ENCODE measurements around the gene SLC12A2.

Gene SLC12A2

DNA sequence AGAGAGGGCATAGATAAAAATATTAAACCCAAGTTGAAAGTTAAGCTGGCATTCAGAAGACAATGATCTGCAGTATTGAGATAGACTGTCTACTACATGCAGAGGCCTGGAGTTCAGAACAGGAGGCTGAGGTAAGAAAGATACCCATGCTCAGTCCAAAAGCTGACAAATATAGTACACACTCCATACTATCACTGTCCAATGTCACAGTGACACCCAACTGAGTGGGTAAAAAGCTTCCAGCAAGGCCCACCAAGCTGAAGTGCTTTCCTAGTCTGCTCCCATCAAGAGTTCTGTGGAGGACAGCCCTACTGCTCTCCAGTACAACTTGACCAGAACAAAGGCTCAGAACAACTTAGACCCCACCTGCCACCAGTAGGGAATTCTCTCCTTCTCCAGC is 124.9 kb downstream of the SLC12A2 start:
- peaks cover 4% of the 10 kb centered on the region for H3K27me3 Mint-ChIP-seq
- H3K4me3 Mint-ChIP-seq: no peak overlapping the region
- CTCF ChIA-PET: interaction anchor here (0.8 kb wide), 1 partner anchor 8 kb away, joined by 3 read pairs; no protein-coding TSS in a partner anchor

DNA sequence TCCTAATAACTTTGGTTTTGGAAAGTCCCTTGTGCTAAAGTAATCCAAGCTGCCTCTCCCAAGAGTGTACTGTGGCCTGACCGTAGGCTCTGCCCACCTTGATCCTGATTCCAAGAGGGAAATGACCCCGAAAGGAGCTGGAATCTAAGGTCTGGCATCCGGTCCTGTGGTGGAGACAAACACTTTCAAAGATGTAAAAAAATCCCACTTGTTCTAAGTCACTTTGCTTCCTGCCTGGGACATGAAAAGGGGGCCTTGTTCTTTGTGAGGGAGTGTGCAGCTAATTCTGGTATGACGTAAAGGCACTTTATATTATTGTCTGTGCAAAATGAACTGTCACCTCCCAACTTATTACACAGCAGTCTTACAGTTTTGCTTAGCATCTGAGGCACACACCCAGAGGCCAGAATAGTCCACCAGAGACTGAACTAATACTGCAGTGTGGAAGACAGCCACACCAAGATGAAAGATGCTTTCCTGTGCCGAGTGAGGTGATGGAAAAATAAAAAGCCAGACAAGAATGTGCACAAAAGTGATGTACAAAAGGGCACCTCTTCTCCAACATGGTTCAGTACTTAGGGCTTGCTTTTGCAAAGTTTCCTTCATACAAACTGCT is 128.7 kb downstream of the SLC12A2 start:
- no peak overlapping the region for H3K27ac Mint-ChIP-seq
- no peak overlapping the region for H3K4me3 Mint-ChIP-seq
- no peaks in the 10 kb centered on the region for H3K4me1 Mint-ChIP-seq
- no peaks in the 10 kb centered on the region for H3K9me3 Mint-ChIP-seq
- no peak for DNase-seq
- CTCF ChIA-PET: interaction anchor here (1.0 kb wide), 1 partner anchor 460 kb away, joined by 3 read pairs; no protein-coding TSS in a partner anchor
- H3K36me3 Mint-ChIP-seq: no peaks in the 10 kb centered on the region
- H3K27me3 Mint-ChIP-seq: peaks cover 4% of the 10 kb centered on the region

More for the DNA sequence above, 124.9 kb downstream of the SLC12A2 start:
- no peak for DNase-seq
- Mint-ChIP-seq H3K4me1 (no peaks in the 10 kb centered on the region), H3K36me3 (no peaks in the 10 kb centered on the region), H3K9me3 (no peaks in the 10 kb centered on the region), H3K27ac (no peak overlapping the region)

DNA sequence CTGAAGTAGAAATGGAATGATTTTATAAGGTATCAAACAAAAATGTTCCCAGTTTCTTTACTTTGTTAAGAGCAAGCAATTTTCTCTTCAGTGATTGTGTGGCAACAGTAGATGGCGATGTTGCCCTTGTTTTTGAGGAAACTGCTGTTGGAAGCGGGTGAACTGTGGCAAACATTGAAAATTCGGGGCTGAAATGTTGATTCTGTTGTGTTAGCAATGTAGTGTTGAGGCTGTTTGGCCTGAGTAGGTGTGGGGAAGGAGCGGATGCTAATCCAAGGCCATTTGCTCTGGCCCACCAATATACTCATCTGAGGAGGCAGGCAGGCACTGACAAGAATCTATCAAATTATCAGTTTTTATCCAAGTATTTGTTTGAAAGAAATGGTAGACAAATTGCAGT is 129.8 kb downstream of the SLC12A2 start:
- peak; percentile 60 for DNase-seq
- H3K4me1 Mint-ChIP-seq: no peaks in the 10 kb centered on the region
- peaks cover 8% of the 10 kb centered on the region for H3K27me3 Mint-ChIP-seq
- no peaks in the 10 kb centered on the region for H3K36me3 Mint-ChIP-seq
- no peak overlapping the region for H3K27ac Mint-ChIP-seq
- no peak overlapping the region for H3K4me3 Mint-ChIP-seq
- CTCF ChIA-PET: no interaction called here
- H3K9me3 Mint-ChIP-seq: no peaks in the 10 kb centered on the region

DNA sequence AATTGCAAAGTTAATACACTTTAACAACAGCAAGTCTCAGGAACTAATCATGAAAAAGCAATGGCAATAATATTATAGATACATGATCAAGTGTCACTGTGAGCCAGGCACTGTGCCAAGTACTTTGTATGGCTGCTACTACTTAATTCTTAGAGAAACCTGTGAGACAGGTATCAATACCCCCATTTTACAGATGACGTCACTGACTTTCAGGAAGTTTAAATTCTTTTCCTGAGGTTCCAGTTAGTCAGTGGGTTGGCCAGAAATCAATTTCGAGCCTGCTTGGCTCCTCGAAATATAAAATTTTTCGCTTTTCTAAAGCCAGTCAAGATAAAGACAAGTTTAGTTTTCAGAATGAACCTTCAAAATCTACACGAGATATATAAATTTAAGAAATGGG is 130.3 kb downstream of the SLC12A2 start:
- H3K4me3 Mint-ChIP-seq: no peak overlapping the region
- H3K36me3 Mint-ChIP-seq: no peaks in the 10 kb centered on the region
- no peak overlapping the region for H3K27ac Mint-ChIP-seq
- peaks cover 8% of the 10 kb centered on the region for H3K27me3 Mint-ChIP-seq
- CTCF ChIA-PET: interaction anchor here (0.9 kb wide), 1 partner anchor 285 kb away, joined by 4 read pairs; no protein-coding TSS in a partner anchor
- H3K9me3 Mint-ChIP-seq: no peaks in the 10 kb centered on the region
- H3K4me1 Mint-ChIP-seq: no peaks in the 10 kb centered on the region
- no peak for DNase-seq

DNA sequence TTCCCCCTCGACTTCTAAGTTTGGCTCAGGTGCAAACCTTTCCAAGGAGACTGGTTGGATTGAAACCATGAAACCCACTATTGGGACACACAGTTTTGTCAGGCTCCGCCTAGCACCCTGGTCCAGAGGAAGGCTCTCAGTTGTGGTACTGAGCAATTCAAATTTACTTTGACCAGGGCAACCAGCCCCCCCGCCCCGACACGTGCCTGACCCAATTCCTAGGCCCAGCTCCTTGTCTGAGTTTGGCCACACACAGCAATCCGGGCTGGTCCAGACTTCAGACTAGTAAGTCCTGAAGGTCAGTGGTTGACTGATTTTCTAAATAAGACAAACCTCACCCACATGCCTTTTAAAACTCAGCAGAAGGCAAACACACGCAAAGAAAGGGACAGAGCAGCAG is 132.7 kb downstream of the SLC12A2 start:
- Mint-ChIP-seq H3K9me3 (no peaks in the 10 kb centered on the region), H3K4me1 (no peaks in the 10 kb centered on the region), H3K36me3 (no peaks in the 10 kb centered on the region), H3K27ac (no peak overlapping the region), H3K4me3 (no peak overlapping the region), H3K27me3 (peaks cover 8% of the 10 kb centered on the region)
- CTCF ChIA-PET: interaction anchor here (0.7 kb wide), 1 partner anchor 257 kb away, joined by 3 read pairs; no protein-coding TSS in a partner anchor
- DNase-seq: no peak

DNA sequence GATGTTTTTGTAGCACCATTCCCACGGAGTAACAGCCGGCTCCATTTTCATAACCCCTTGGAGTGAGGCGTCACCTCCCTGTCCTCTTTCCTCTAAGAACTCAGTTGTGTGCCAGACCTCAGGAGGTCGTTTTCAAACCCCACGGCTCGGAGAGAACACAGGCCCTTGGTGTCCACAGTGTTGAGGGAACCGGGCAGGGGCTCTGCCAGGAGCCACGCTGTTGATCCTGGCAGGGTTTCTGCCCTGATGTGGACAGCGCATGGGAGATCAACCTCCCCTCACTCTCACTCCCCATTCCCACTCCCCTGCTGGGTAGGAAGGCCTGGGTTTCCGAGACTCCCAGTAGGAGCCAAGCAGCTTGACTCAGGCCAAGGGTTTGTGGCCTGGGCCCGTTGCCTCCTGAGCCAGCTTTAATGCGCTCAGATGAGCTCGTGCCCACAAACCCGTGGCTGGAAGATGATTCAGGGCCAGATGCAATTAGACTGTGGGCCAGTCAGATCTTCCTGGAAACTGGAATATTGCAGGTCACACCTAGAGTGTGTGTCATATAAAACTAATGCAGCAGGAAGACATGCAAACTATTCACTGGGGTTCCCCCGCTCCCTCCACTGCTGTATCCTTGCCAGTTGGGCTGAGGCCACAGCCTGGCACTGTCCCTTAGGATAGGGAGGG is 133.4 kb downstream of the SLC12A2 start:
- Mint-ChIP-seq H3K4me3 (no peak overlapping the region), H3K27ac (no peak overlapping the region), H3K9me3 (no peaks in the 10 kb centered on the region), H3K36me3 (no peaks in the 10 kb centered on the region), H3K4me1 (no peaks in the 10 kb centered on the region), H3K27me3 (peaks cover 8% of the 10 kb centered on the region)
- CTCF ChIA-PET: no interaction called here
- DNase-seq: no peak

DNA sequence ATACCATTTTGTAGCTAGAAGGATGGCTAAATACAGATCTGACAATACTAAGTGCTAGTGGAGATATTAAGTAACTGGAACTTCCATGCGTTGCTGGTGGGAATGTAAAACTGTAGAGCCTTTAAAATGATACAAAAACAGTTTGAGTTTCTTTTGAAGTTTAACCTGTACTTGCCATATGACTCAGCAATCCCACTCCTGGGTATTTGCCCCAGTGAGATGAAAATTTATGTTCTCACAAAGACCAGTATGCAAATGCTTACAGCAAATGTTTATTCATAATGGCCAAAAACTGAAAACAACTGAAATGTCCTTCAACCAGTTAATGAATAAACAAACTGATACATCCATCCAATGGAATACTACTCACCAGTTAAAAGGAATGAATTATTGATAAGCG is 137.3 kb downstream of the SLC12A2 start:
- no peak overlapping the region for H3K4me3 Mint-ChIP-seq
- H3K36me3 Mint-ChIP-seq: no peaks in the 10 kb centered on the region
- DNase-seq: no peak
- H3K9me3 Mint-ChIP-seq: no peaks in the 10 kb centered on the region
- no peaks in the 10 kb centered on the region for H3K4me1 Mint-ChIP-seq
- H3K27me3 Mint-ChIP-seq: peaks cover 3% of the 10 kb centered on the region
- CTCF ChIA-PET: no interaction called here
- no peak overlapping the region for H3K27ac Mint-ChIP-seq

DNA sequence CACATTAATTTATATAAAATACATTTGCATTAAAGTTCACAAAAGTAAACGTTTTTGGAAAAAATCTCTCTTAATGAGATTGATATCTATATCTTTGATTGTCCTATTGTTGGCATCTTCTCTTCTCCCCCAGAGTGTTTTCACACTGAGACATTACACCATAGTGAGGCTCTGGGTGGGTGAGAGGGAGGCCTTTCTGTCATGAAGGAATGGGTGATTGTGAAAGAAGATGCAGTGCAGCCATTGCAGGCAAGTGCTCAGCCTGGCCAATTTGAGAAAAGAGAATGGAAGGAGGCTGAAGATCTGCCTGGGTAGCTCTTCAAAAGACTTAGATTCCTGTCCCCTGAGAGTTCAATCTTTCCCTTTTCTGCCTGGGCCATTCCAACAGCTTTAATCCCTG is 140.8 kb downstream of the SLC12A2 start:
- Mint-ChIP-seq H3K9me3 (no peaks in the 10 kb centered on the region), H3K36me3 (no peaks in the 10 kb centered on the region), H3K4me1 (no peaks in the 10 kb centered on the region), H3K4me3 (no peak overlapping the region), H3K27ac (no peak overlapping the region), H3K27me3 (no peaks in the 10 kb centered on the region)
- no peak for DNase-seq
- CTCF ChIA-PET: no interaction called here

DNA sequence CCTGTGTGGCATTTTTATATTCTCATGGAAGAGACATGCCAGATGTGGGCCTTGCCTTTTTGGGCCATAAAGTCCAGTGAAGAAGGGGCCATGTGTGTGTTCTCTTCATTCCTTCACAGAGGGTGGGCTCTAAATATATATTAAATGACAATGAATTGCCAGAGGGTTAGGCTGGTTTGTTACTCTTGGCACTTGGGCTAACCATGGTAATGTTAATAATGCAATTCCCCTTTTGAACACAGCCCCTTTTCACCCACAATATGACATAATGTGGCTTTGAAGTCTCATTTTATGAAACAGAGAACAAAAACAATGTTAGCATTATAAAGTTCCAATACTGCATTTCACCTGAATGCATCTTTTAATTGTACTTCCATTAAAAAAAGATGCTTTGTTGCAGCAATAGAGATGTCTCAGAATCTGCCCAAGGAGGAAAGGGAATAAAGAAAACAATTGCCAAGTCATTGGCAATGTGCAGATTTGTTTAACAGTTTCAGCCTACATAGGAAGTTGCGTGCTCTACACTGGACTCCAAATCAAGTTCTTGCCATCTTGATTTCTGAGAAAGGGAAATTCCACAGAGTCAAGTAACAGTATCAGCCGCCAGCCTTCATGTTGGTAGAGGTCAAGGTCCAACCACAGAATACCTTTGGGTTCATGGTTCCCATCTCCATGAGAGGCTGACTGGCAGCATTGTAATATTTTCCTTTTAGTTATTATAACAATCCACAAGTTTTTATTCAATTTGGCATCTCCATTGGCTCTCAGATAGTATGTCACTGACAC is 141.9 kb downstream of the SLC12A2 start:
- no peak for DNase-seq
- Mint-ChIP-seq H3K27me3 (no peaks in the 10 kb centered on the region), H3K36me3 (no peaks in the 10 kb centered on the region), H3K4me3 (no peak overlapping the region), H3K27ac (no peak overlapping the region), H3K9me3 (no peaks in the 10 kb centered on the region), H3K4me1 (no peaks in the 10 kb centered on the region)
- CTCF ChIA-PET: no interaction called here

DNA sequence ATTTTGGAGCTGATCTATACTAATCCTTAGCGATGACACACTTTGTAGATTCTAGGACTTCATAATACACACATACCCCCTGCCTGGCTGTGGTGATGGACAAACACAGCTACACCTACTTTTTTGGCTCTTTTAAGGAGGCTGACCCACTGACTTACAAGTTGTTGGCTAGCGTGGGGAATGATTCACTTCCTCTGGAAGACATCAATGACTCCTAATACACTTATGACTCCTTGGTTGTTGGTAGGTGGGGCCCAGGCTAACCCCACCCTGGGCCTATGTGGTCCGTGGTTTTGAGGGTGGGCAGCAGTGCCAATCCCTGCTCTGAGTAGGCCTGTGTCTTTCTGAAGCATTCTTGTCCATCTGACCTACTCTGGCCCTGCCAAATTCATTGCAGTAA is 144.4 kb downstream of the SLC12A2 start:
- no peaks in the 10 kb centered on the region for H3K27me3 Mint-ChIP-seq
- H3K36me3 Mint-ChIP-seq: no peaks in the 10 kb centered on the region
- H3K4me3 Mint-ChIP-seq: no peak overlapping the region
- no peak for DNase-seq
- no peaks in the 10 kb centered on the region for H3K4me1 Mint-ChIP-seq
- no peaks in the 10 kb centered on the region for H3K9me3 Mint-ChIP-seq
- CTCF ChIA-PET: no interaction called here
- H3K27ac Mint-ChIP-seq: no peak overlapping the region

DNA sequence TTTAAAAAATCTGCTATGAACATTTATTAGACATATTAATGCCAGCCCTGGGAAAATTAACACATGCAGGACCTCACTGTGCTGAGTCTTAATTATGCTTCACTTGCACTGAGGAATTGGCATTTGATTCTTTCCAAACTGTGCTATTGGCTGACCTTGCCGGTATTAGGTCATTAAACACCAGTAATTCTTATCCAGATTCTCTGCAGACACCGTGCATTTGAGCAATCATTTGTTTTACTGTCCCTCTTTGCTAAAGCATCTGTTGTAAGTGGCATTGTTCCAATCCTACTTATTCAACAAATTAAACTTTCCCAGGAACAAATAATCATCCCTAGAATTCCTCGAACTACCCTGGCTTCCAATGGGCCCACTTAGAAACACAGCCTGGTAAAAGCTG is 145.0 kb downstream of the SLC12A2 start:
- H3K9me3 Mint-ChIP-seq: no peaks in the 10 kb centered on the region
- no peaks in the 10 kb centered on the region for H3K27me3 Mint-ChIP-seq
- DNase-seq: no peak
- H3K36me3 Mint-ChIP-seq: no peaks in the 10 kb centered on the region
- H3K27ac Mint-ChIP-seq: no peak overlapping the region
- H3K4me3 Mint-ChIP-seq: no peak overlapping the region
- CTCF ChIA-PET: no interaction called here
- H3K4me1 Mint-ChIP-seq: no peaks in the 10 kb centered on the region

DNA sequence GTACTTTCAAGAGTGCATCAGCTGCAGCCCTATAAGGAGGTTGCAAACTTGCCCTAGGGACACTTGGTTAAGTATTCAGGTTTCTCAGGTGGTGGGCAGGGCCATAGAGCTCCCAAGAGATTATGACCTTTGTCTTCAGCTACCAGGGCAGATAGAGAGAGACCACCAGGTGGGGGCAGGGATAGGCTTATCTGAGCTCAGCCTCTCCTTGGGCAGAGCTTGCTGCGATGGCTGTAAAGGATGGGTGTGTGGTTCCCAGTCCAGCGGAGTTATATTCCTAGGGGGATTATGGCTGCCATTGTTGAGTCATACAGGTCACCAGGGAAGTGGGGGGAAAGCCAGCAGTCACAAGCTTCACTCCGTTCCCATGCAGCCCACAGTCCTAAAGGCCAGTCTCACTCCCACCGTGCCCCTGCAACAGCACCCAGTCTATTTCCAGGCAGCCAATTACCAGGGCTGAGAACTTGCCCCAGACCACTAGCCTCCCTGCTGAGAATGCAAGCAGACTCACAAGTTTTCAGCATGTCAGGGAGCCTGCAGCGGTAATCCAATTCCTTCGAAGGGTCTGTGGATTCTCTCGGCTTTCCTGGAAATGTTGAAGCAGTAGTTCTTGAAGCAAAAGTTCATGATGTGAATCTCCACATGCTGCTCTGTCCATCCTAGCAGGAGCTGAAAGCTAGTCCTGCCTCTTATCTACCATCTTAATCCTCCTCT is 151.5 kb downstream of the SLC12A2 start:
- no peaks in the 10 kb centered on the region for H3K4me1 Mint-ChIP-seq
- no peak overlapping the region for H3K27ac Mint-ChIP-seq
- DNase-seq: no peak
- H3K27me3 Mint-ChIP-seq: no peaks in the 10 kb centered on the region
- no peaks in the 10 kb centered on the region for H3K36me3 Mint-ChIP-seq
- no peak overlapping the region for H3K4me3 Mint-ChIP-seq
- CTCF ChIA-PET: no interaction called here
- no peaks in the 10 kb centered on the region for H3K9me3 Mint-ChIP-seq

DNA sequence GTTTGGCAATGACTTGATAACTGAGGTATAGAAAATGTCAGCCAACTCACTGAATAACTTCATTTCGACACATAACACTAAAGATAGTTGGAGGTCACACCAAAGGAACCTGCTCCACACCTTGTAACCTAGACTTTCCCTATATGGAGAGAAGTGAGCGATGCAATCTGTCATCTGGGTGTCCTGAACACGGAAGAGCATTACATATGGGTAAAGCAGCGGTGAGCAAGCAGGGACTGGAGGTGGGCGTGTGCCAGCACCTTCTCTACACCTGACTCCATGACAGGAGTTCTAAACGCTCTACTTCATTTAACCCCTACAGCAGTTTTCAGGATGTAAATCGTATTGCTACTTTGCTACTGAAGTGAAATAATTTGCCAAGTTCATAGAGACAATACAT is 152.8 kb downstream of the SLC12A2 start:
- Mint-ChIP-seq H3K4me1 (no peaks in the 10 kb centered on the region), H3K9me3 (no peaks in the 10 kb centered on the region), H3K4me3 (no peak overlapping the region), H3K27ac (no peak overlapping the region), H3K36me3 (no peaks in the 10 kb centered on the region), H3K27me3 (no peaks in the 10 kb centered on the region)
- CTCF ChIA-PET: no interaction called here
- DNase-seq: no peak

DNA sequence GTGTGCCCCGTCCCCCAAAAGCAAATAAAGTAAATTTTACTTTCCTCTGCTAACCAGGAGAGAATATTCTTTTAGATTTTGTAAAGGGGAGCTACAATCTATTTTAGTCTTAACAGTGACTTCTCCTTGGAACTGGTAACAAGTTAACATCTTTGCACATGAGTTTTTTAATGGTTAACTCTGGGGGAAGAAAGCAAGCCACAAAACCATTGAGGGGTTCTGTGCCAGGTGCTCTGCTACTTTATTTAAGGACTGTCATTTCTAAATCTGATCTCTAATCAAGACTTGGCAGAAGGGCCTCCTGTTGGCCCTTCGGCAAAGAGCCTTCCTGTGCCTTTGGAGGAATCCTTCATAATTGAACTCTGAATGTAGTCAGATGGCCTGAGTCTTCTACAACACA is 153.4 kb downstream of the SLC12A2 start:
- CTCF ChIA-PET: no interaction called here
- Mint-ChIP-seq H3K27me3 (no peaks in the 10 kb centered on the region), H3K36me3 (no peaks in the 10 kb centered on the region), H3K27ac (no peak overlapping the region), H3K9me3 (no peaks in the 10 kb centered on the region), H3K4me1 (no peaks in the 10 kb centered on the region), H3K4me3 (no peak overlapping the region)
- DNase-seq: no peak

Measured in activated naive CD4-positive, alpha-beta T cell treated with anti-CD3 and anti-CD28 coated beads, Interleukin-2, amount 10 ng/mL, durations not matched to agents 7 days and 5 days (primary cell).